ENCODE data around the gene ERICH4. TPM values are rescaled to one million over a fixed set of nuclear protein-coding genes. Genes with fewer than 3 reads are reported as not detected.

ERICH4 gene
- total RNA-seq, 1 experiment from 2014 or later, result not detected

DNA sequence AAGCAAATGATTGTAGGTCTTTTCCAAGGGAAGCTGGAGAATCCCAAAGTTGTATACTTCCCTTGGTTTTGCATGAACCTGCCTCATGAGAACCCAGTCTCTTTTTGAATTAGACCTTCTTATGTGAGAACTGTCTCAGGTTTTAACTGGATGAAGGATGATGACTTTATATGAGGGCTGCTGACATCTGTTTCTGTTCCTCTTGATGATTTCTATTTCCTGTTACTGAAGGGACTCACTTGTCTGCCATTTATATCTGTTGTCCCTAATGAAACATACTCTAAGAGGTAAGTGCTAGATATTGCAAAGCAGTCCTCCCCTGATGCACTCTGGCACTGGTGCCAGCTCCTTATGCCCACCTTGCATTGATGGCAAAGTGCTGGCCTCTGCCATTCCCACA lies 33.6 kb downstream of the ERICH4 start:
- no TSS peak for BruUV-seq (replicated peaks)
- no peak overlapping the region for H3K4me2 ChIP-seq
- no peak overlapping the region for H3K27ac ChIP-seq
- no peak overlapping the region for H3K4me3 ChIP-seq
- no peaks in the 10 kb centered on the region for H4K20me1 ChIP-seq (ENCODE audit: insufficient read depth)
- no peaks in the 10 kb centered on the region for H3F3A ChIP-seq (ENCODE audit: insufficient read depth, low read depth)
- H3K79me2 ChIP-seq (ENCODE audit: low read depth), result no peaks in the 10 kb centered on the region
- no peak for DNase-seq
- H3K9me2 ChIP-seq (ENCODE audit: insufficient read depth), result no peaks in the 10 kb centered on the region
- intact Hi-C loops (cut with micrococcal nuclease; ENCODE audit: unreplicated experiment), result no loop called here
- H3K9me3 ChIP-seq (ENCODE audit: insufficient read depth, low read depth), result no peaks in the 10 kb centered on the region; the same call in 1 of the 2 replicates
- H3K36me3 ChIP-seq (ENCODE audit: low read depth), result no peaks in the 10 kb centered on the region
- peaks cover 91% of the 10 kb centered on the region for H3K27me3 ChIP-seq (ENCODE audit: insufficient read depth, low read depth)
- no peak for TF ChIP-seq EZH2 (IDR thresholded peaks at IDR 0.05; ENCODE audit: low read depth)
- TF ChIP-seq, protein P1, sequence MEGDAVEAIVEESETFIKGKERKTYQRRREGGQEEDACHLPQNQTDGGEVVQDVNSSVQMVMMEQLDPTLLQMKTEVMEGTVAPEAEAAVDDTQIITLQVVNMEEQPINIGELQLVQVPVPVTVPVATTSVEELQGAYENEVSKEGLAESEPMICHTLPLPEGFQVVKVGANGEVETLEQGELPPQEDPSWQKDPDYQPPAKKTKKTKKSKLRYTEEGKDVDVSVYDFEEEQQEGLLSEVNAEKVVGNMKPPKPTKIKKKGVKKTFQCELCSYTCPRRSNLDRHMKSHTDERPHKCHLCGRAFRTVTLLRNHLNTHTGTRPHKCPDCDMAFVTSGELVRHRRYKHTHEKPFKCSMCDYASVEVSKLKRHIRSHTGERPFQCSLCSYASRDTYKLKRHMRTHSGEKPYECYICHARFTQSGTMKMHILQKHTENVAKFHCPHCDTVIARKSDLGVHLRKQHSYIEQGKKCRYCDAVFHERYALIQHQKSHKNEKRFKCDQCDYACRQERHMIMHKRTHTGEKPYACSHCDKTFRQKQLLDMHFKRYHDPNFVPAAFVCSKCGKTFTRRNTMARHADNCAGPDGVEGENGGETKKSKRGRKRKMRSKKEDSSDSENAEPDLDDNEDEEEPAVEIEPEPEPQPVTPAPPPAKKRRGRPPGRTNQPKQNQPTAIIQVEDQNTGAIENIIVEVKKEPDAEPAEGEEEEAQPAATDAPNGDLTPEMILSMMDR (conservative IDR thresholded peaks at IDR 0.05), result no peak
- no peaks in the 10 kb centered on the region for H3K4me1 ChIP-seq (replicated peaks; ENCODE audit: insufficient read depth)
- POLR2A ChIA-PET (ENCODE audit: unreplicated experiment), result no interaction called here
- no peak overlapping the region for H2AFZ ChIP-seq
- CTCF ChIA-PET, result no interaction called here

DNA sequence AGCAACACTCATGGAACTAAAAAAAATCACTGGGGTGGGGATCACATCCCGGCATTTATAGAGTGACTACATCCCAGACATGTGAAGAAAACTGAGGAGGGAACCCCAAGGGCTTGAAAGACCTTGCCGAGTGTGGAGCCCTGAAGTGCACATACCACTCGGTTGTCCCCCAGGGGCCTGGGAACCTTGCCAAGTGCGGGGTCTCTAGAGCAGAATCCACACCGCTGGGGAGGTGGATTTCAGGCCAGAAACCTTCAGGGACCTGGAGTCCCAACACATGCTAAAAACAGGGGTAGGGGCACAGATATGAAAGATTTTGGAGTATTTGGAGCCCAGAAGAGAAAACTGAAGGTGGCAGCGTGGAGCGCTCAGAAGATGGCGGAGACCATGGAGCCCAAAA lies 35.2 kb downstream of the ERICH4 start:
- peaks cover 91% of the 10 kb centered on the region for H3K27me3 ChIP-seq (ENCODE audit: insufficient read depth, low read depth)
- no peak overlapping the region for H3K27ac ChIP-seq
- H3K9me2 ChIP-seq (ENCODE audit: insufficient read depth), result no peaks in the 10 kb centered on the region
- DNase-seq, result no peak
- no peak for TF ChIP-seq EZH2 (IDR thresholded peaks at IDR 0.05; ENCODE audit: low read depth)
- TF ChIP-seq, protein P1 (conservative IDR thresholded peaks at IDR 0.05), result no peak
- no peaks in the 10 kb centered on the region for H3K36me3 ChIP-seq (ENCODE audit: low read depth)
- no peak overlapping the region for H3K4me2 ChIP-seq
- POLR2A ChIA-PET (ENCODE audit: unreplicated experiment), result no interaction called here
- no TSS peak for BruUV-seq (replicated peaks)
- H3K9me3 ChIP-seq (ENCODE audit: insufficient read depth, low read depth), result no peaks in the 10 kb centered on the region; the same call in 1 of the 2 replicates
- H3K79me2 ChIP-seq (ENCODE audit: low read depth), result no peaks in the 10 kb centered on the region
- H4K20me1 ChIP-seq (ENCODE audit: insufficient read depth), result no peaks in the 10 kb centered on the region
- H3F3A ChIP-seq (ENCODE audit: insufficient read depth, low read depth), result no peaks in the 10 kb centered on the region
- CTCF ChIA-PET, result no interaction called here
- H2AFZ ChIP-seq, result no peak overlapping the region
- H3K4me3 ChIP-seq, result no peak overlapping the region
- intact Hi-C loops (cut with micrococcal nuclease; ENCODE audit: unreplicated experiment), result no loop called here
- H3K4me1 ChIP-seq (replicated peaks; ENCODE audit: insufficient read depth), result no peaks in the 10 kb centered on the region

DNA sequence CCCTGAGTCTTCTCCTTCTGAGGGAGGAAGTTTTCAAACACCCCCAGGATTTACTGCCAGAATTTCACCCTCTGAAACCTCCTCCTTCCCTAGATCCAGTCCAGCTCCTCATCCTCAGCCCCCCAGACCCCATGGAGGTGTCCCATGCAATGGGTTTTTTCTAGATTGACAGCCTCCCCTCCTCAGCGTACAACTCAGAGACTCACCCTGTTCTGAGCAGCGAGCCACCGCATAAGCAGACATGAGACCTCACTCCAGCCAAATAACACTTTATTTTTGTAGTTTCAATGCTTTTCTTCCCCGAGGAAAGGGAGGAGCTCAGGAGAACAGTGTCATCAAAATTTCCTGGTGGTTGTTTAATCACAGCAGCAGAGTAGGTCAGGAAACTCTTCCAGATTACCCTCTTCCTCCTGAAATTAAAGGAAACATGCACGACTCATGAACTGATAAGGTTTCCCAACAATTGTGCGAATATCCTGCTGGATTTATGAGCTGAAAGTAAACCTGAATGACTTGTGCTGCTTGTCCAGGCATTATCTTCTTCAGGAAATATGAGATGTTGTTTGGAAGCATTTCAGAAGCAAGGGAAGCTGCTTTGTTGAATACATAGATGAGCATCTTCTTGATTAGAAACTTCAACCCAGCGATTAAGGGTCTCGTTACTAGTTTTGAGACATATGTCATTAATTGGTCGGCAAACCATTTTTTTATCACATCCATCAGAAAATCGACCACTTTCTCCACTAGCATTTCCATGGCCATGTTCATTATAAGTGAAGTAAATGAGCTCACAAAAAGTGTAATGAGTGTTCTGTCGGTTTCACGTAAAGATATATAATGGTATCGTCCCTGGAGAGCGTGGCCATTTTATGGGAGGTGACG lies 36.2 kb downstream of the ERICH4 start:
- no peak overlapping the region for H3K27ac ChIP-seq
- no TSS peak for BruUV-seq (replicated peaks)
- TF ChIP-seq EZH2 (IDR thresholded peaks at IDR 0.05; ENCODE audit: low read depth), result no peak
- TF ChIP-seq, protein P1 (conservative IDR thresholded peaks at IDR 0.05), result no peak
- no peaks in the 10 kb centered on the region for H3F3A ChIP-seq (ENCODE audit: insufficient read depth, low read depth)
- ChIA-PET POLR2A (ENCODE audit: unreplicated experiment) (no interaction called here), CTCF (no interaction called here)
- H3K4me1 ChIP-seq (replicated peaks; ENCODE audit: insufficient read depth), result no peaks in the 10 kb centered on the region
- H3K27me3 ChIP-seq (ENCODE audit: insufficient read depth, low read depth), result peaks cover 91% of the 10 kb centered on the region
- no peak for DNase-seq
- H3K4me2 ChIP-seq, result no peak overlapping the region
- H3K36me3 ChIP-seq (ENCODE audit: low read depth), result no peaks in the 10 kb centered on the region
- H4K20me1 ChIP-seq (ENCODE audit: insufficient read depth), result no peaks in the 10 kb centered on the region
- intact Hi-C loops (cut with micrococcal nuclease; ENCODE audit: unreplicated experiment), result no loop called here
- no peaks in the 10 kb centered on the region; the same call in 1 of the 2 replicates for H3K9me3 ChIP-seq (ENCODE audit: insufficient read depth, low read depth)
- H2AFZ ChIP-seq, result no peak overlapping the region
- H3K9me2 ChIP-seq (ENCODE audit: insufficient read depth), result no peaks in the 10 kb centered on the region
- no peaks in the 10 kb centered on the region for H3K79me2 ChIP-seq (ENCODE audit: low read depth)
- no peak overlapping the region for H3K4me3 ChIP-seq
